OCI-LY3 (cell line): ENCODE measurements around the gene GRIK2.

ENCODE experiments used
- H2AFZ ChIP-seq: fragments of 200-600, 300-600 bp; shearing (Covaris generic); 2 replicates; pipeline ENCODE4 v1.6.0; 2014; ENCODE audit warnings: antibody characterized with exemption, low read depth, low read length
- H3K27ac ChIP-seq: fragments of 200-600, 300-600 bp; sonication (generic); 2 replicates; pipeline ENCODE4 v1.5.1; 2014; ENCODE audit warnings: mild to moderate bottlenecking, low read length, moderate library complexity, mixed read lengths
- H3K27me3 ChIP-seq: fragments of 200-600, 300-600 bp; sonication (generic); 2 replicates; pipeline ENCODE4 v1.6.1; 2014; ENCODE audit warnings: low read depth, low read length, mixed read lengths
- H3K36me3 ChIP-seq: fragments of 200-600, 300-600 bp; sonication (generic); replicated peaks from 2 replicates; pipeline ENCODE3; 2014; ENCODE audit warnings: low read depth, low read length, mixed read lengths
- H3K4me1 ChIP-seq: fragments of 300-600, 200-600 bp; sonication (generic); 2 replicates; pipeline ENCODE4 v1.6.1; 2014; ENCODE audit warnings: low read length, mixed read lengths
- H3K4me2 ChIP-seq: fragments of 200-600, 300-600 bp; sonication (generic); 2 replicates; pipeline ENCODE4 v1.6.1; 2014; ENCODE audit warnings: low read length, mixed read lengths
- H3K4me3 ChIP-seq: fragments of 300-600, 200-600 bp; sonication (generic); 2 replicates; pipeline ENCODE4 v1.5.1; 2014; ENCODE audit warnings: antibody characterized with exemption, mild to moderate bottlenecking, low read length, moderate library complexity
- H3K79me2 ChIP-seq: fragments of 300-600, 200-600 bp; shearing (Covaris generic); 2 replicates; pipeline ENCODE4 v1.6.1; 2014; ENCODE audit warnings: mild to moderate bottlenecking, low read length, mixed read lengths
- H3K9ac ChIP-seq: fragments of 300-600, 200-600 bp; shearing (Covaris generic); 2 replicates; pipeline ENCODE4 v1.6.0; 2014; ENCODE audit warnings: mild to moderate bottlenecking, low read length, moderate library complexity
- H3K9me3 ChIP-seq: fragments of 200-600, 300-600 bp; shearing (Covaris generic); 2 replicates; pipeline ENCODE4 v1.6.1; 2014; ENCODE audit warnings: low read length, mixed read lengths; ENCODE audit not compliant: insufficient read depth
- H4K20me1 ChIP-seq: fragments of 200-600, 300-600 bp; sonication (generic); 2 replicates; pipeline ENCODE4 v1.6.1; 2016; ENCODE audit warnings: low read length, mixed read lengths; ENCODE audit not compliant: insufficient read depth
- EZH2phosphoT487 ChIP-seq: fragments of 200-600 bp; shearing (Covaris generic); IDR thresholded peaks from 2 replicates; pipeline ENCODE4 v1.6.1; 2018; ENCODE audit warnings: antibody characterized with exemption, mixed run types, low read depth
- TF ChIP-seq, protein P1 (sequence below): fragments of 200-600, 300-600 bp; sonication (generic); IDR thresholded peaks from 2 replicates; pipeline ENCODE4 v1.5.1; 2014; ENCODE audit warnings: antibody characterized with exemption, low read length, low read depth

GRIK2 gene

DNA sequence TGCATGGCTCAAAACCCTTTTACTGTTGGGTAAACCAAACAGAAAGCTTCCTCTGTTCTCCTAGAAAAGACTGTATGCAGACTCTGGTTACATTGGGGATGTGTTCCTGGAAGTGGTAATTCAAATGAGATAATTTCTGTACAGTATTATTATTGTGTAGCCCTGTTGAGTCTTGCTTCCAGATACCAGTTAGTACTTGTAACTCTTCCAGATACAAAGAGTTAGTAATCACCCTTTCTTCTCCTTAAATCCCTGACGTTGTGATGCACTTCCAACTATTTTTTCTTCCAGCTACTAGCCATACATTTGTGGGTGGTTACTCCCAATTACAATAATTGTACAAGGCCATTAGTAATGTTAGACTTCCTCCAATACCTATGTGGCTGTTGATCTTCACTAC is 42.3 kb upstream of the GRIK2 start:
- TF ChIP-seq EZH2phosphoT487: no peak
- TF ChIP-seq, protein P1, sequence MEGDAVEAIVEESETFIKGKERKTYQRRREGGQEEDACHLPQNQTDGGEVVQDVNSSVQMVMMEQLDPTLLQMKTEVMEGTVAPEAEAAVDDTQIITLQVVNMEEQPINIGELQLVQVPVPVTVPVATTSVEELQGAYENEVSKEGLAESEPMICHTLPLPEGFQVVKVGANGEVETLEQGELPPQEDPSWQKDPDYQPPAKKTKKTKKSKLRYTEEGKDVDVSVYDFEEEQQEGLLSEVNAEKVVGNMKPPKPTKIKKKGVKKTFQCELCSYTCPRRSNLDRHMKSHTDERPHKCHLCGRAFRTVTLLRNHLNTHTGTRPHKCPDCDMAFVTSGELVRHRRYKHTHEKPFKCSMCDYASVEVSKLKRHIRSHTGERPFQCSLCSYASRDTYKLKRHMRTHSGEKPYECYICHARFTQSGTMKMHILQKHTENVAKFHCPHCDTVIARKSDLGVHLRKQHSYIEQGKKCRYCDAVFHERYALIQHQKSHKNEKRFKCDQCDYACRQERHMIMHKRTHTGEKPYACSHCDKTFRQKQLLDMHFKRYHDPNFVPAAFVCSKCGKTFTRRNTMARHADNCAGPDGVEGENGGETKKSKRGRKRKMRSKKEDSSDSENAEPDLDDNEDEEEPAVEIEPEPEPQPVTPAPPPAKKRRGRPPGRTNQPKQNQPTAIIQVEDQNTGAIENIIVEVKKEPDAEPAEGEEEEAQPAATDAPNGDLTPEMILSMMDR: no peak
- H4K20me1 ChIP-seq: no peaks in the 10 kb centered on the region
- no peak overlapping the region for H3K4me3 ChIP-seq
- no peak overlapping the region for H2AFZ ChIP-seq
- H3K4me2 ChIP-seq: no peak overlapping the region
- H3K9me3 ChIP-seq: no peaks in the 10 kb centered on the region
- no peaks in the 10 kb centered on the region for H3K79me2 ChIP-seq
- H3K27me3 ChIP-seq: no peaks in the 10 kb centered on the region
- no peak overlapping the region for H3K9ac ChIP-seq
- no peaks in the 10 kb centered on the region for H3K36me3 ChIP-seq
- H3K27ac ChIP-seq: no peak overlapping the region
- H3K4me1 ChIP-seq: no peaks in the 10 kb centered on the region

DNA sequence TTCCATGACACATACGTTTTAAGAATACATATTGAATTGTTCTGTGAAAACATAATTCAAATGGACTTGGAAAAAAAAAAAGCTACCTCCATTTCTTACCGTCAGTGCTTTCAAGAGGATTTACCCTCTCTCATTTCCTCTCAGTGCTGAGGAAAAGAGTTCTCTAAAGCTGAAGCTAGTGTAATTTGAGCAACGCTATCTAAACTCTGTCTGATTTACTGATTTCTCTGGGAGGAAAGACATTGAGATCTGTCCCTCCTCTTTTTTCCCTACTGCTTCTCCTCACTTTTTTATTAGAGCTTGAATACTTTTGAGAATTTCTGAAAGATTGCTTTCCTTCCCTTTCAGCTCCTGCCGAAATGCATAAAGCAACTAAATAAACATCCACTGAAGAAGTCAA is 41.2 kb upstream of the GRIK2 start:
- Histone ChIP-seq H3K36me3 (no peaks in the 10 kb centered on the region), H3K4me1 (no peaks in the 10 kb centered on the region), H2AFZ (no peak overlapping the region), H3K9ac (no peak overlapping the region), H3K79me2 (no peaks in the 10 kb centered on the region), H3K27me3 (no peaks in the 10 kb centered on the region), H4K20me1 (no peaks in the 10 kb centered on the region), H3K4me3 (no peak overlapping the region), H3K27ac (no peak overlapping the region), H3K4me2 (no peak overlapping the region), H3K9me3 (no peaks in the 10 kb centered on the region)
- TF ChIP-seq, protein P1: no peak
- no peak for TF ChIP-seq EZH2phosphoT487

DNA sequence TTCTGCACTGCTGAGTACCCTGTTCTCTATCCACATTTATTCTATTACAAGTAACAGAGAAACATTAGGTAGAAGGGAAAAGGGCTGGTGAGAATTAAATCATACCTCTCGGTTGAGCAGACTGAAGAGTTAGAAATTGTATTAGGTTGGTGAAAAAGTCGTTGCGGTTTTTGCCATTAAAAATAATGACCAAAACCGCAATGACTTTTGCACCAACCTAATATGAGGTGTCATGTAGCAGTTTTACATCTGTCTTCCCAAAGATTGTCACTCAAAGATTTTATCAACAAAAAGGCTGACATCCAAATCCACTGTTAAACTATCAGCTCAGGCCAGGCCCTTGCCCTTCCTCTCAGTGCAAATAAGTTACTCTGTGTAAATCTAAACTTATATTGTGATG is 28.3 kb upstream of the GRIK2 start:
- H3K9me3 ChIP-seq: no peaks in the 10 kb centered on the region
- no peak overlapping the region for H3K9ac ChIP-seq
- H3K79me2 ChIP-seq: no peaks in the 10 kb centered on the region
- no peak overlapping the region for H3K4me3 ChIP-seq
- no peaks in the 10 kb centered on the region for H3K4me1 ChIP-seq
- H3K36me3 ChIP-seq: no peaks in the 10 kb centered on the region
- no peak overlapping the region for H3K4me2 ChIP-seq
- no peaks in the 10 kb centered on the region for H4K20me1 ChIP-seq
- no peaks in the 10 kb centered on the region for H3K27me3 ChIP-seq
- no peak for TF ChIP-seq EZH2phosphoT487
- TF ChIP-seq, protein P1: no peak
- no peak overlapping the region for H2AFZ ChIP-seq
- no peak overlapping the region for H3K27ac ChIP-seq

GRCh38 chr6:101379926-101380325 is 13.6 kb upstream of the GRIK2 start:
- Histone ChIP-seq H3K79me2 (no peaks in the 10 kb centered on the region), H3K27me3 (no peaks in the 10 kb centered on the region), H3K36me3 (no peaks in the 10 kb centered on the region), H3K27ac (no peak overlapping the region), H3K4me1 (no peaks in the 10 kb centered on the region), H3K9me3 (no peaks in the 10 kb centered on the region), H4K20me1 (no peaks in the 10 kb centered on the region), H3K4me2 (no peak overlapping the region), H2AFZ (no peak overlapping the region), H3K4me3 (no peak overlapping the region), H3K9ac (no peak overlapping the region)
- TF ChIP-seq EZH2phosphoT487: no peak
- TF ChIP-seq, protein P1: no peak
